CD14-positive monocyte (primary cell): Measurements from ENCODE around the gene DCLK2. TPM values are rescaled to one million over a fixed set of nuclear protein-coding genes. Genes with fewer than 3 reads are reported as not detected.

Experiments used
- DNase-seq, 3 donors: peaks; one replicate each; pipeline ENCODE4 v3.0.0-alpha.2; 2011 to 2022
- H2AFZ ChIP-seq: 2 replicates; pipeline ENCODE4 v1.6.0; 2012; ENCODE audit warnings: mild to moderate bottlenecking, low read depth, low read length, inconsistent platforms; ENCODE audit not compliant: insufficient read depth, poor library complexity, severe bottlenecking
- H3K27ac ChIP-seq, 2 donors: 1 replicate in 1 of 2; 2 replicates in 1 of 2; pipeline ENCODE4 v1.5.1; 2012 to 2013; ENCODE audit warnings: low read length in 2 of 2, control low read depth in 1 of 2, inconsistent platforms in 1 of 2, low read depth in 1 of 2, mild to moderate bottlenecking in 1 of 2
- H3K27me3 ChIP-seq, 2 donors: one replicate each; pipeline versions ENCODE4 v1.6.0 to v1.6.1; 2011 to 2013; ENCODE audit warnings: low read length in 2 of 2; ENCODE audit not compliant: control insufficient read depth in 2 of 2, insufficient read depth in 2 of 2
- H3K36me3 ChIP-seq, 2 donors: replicated peaks in 1 of 2; 1 replicate in 1 of 2; 2 replicates in 1 of 2; pipeline versions ENCODE4 v1.5.1 to v1.6.1; 2012 to 2013; ENCODE audit warnings: low read length in 2 of 2, control low read depth in 1 of 2, inconsistent platforms in 1 of 2, mild to moderate bottlenecking in 1 of 2; ENCODE audit not compliant: insufficient read depth in 2 of 2, control insufficient read depth in 1 of 2
- H3K4me1 ChIP-seq, 2 donors: 1 replicate in 1 of 2; 2 replicates in 1 of 2; pipeline versions ENCODE4 v1.5.1 to v1.6.1; 2012 to 2013; ENCODE audit warnings: low read length in 2 of 2, control low read depth in 1 of 2, inconsistent platforms in 1 of 2, mild to moderate bottlenecking in 1 of 2, moderate library complexity in 1 of 2; ENCODE audit not compliant: insufficient read depth in 2 of 2, control insufficient read depth in 1 of 2
- H3K4me2 ChIP-seq: replicated peaks from 2 replicates; pipeline ENCODE3; 2012; ENCODE audit warnings: low read length, moderate library complexity, mild to moderate bottlenecking; ENCODE audit not compliant: poor library complexity, severe bottlenecking; ENCODE audit errors: extremely low read depth
- H3K4me3 ChIP-seq, 3 experiments: fragments of 200-600 bp in 1 of 3; sonication (generic) in 1 of 3; replicated peaks in 1 of 3; 1 replicate in 2 of 3; 2 replicates in 1 of 3; pipeline ENCODE4 v1.5.1; 2011 to 2013; ENCODE audit warnings: low read length in 3 of 3, mild to moderate bottlenecking in 3 of 3, control low read depth in 2 of 3, low read depth in 2 of 3, inconsistent platforms in 1 of 3, moderate library complexity in 1 of 3
- H3K79me2 ChIP-seq: 2 replicates; pipeline ENCODE4 v1.6.0; 2012; ENCODE audit warnings: mild to moderate bottlenecking, control low read depth, inconsistent platforms, low read length, moderate library complexity; ENCODE audit not compliant: insufficient read depth
- H3K9ac ChIP-seq: 2 replicates; pipeline ENCODE4 v1.6.0; 2017; ENCODE audit warnings: low read length, mild to moderate bottlenecking; ENCODE audit not compliant: insufficient read depth, poor library complexity, severe bottlenecking
- H3K9me3 ChIP-seq, 2 donors: replicated peaks in 1 of 2; 1 replicate in 1 of 2; 2 replicates in 1 of 2; pipeline versions ENCODE4 v1.5.1 to v1.6.1; 2012 to 2013; ENCODE audit warnings: low read length in 2 of 2, control low read depth in 1 of 2; ENCODE audit not compliant: control insufficient read depth in 1 of 2, insufficient read depth in 1 of 2
- H4K20me1 ChIP-seq: 2 replicates; pipeline ENCODE4 v1.6.0; 2012; ENCODE audit warnings: mild to moderate bottlenecking, low read length, control low read depth, moderate library complexity; ENCODE audit not compliant: insufficient read depth
- H3K27ac Mint-ChIP-seq, 7 donors: one replicate each; pipeline ENCODE4 v1.8.0; 2020; ENCODE audit warnings: mild to moderate bottlenecking in 7 of 7, mixed read lengths in 7 of 7, moderate library complexity in 6 of 7, inconsistent platforms in 2 of 7
- H3K27me3 Mint-ChIP-seq, 3 donors: one replicate each; pipeline ENCODE4 v1.8.0; 2021 to 2022; ENCODE audit warnings: low read depth in 3 of 3, mild to moderate bottlenecking in 3 of 3, mixed read lengths in 3 of 3, moderate library complexity in 3 of 3, inconsistent platforms in 1 of 3
- H3K36me3 Mint-ChIP-seq, 2 donors: one replicate each; pipeline ENCODE4 v1.8.0; 2020; ENCODE audit warnings: mixed read lengths in 2 of 2, inconsistent platforms in 1 of 2, mild to moderate bottlenecking in 1 of 2
- H3K4me1 Mint-ChIP-seq: one replicate; pipeline ENCODE4 v1.8.0; 2020; ENCODE audit warnings: mild to moderate bottlenecking, mixed read lengths
- H3K4me3 Mint-ChIP-seq, 2 donors: one replicate each; pipeline ENCODE4 v1.8.0; 2020; ENCODE audit warnings: mild to moderate bottlenecking in 2 of 2, mixed read lengths in 2 of 2, moderate library complexity in 1 of 2
- H3K9me3 Mint-ChIP-seq, 7 donors: one replicate each; pipeline ENCODE4 v1.8.0; 2020 to 2022; ENCODE audit warnings: mixed read lengths in 7 of 7, mild to moderate bottlenecking in 6 of 7, moderate library complexity in 6 of 7, inconsistent platforms in 2 of 7
- CTCF ChIP-seq: fragments of 200-600 bp; IDR thresholded peaks from one replicate; pipeline ENCODE4 v1.8.0; 2022; ENCODE audit warnings: antibody characterized with exemption, mild to moderate bottlenecking
- WGBS: methylation state at CpG from one replicate; pipeline ENCODE4 v1.1.5; 2013; ENCODE audit warnings: missing lambda C conversion rate; ENCODE audit not compliant: insufficient coverage; 5-methylcytosine and 5-hydroxymethylcytosine counted together
- intact Hi-C, 2 donors: fragments of 100-400 bp; cut with micrococcal nuclease; formaldehyde crosslinking; loops; one replicate each; pipeline versions ENCODE4 v1.15.0 to v1.15.1; 2023
- polyA plus RNA-seq, 3 donors: library from polyadenylated mRNA; depleted of rRNA in 1 of 3; unstranded in 2 of 3; stranded (reverse) in 1 of 3; fragments of 300-500 nt in 2 of 3; fragments of >200 nt in 1 of 3; fragmentation: Illumina TruSeq in 2 of 3; gene quantifications; 1 replicate in 2 of 3; 2 replicates in 1 of 3; pipeline ENCODE4 v1.2.3, GENCODE V29; 2012 to 2021

DCLK2 gene
- polyA plus RNA-seq, 3 donors = 0.13 TPM; not detected in 2

- intact Hi-C loops = no loop called here
- no peaks in the 10 kb centered on the region for H3K27me3 ChIP-seq
- H3K9ac ChIP-seq = no peak overlapping the region
- no peaks in the 10 kb centered on the region for H3K36me3 ChIP-seq
- Mint-ChIP-seq H3K27me3 (no peaks in the 10 kb centered on the region), H3K4me3 (no peak overlapping the region), H3K9me3 (peaks cover 0 to 2% (median 0%) of the 10 kb centered on the region in 7 donors), H3K4me1 (no peaks in the 10 kb centered on the region), H3K27ac (no peak overlapping the region), H3K36me3 (no peaks in the 10 kb centered on the region)
- H3K4me2 ChIP-seq = no peak overlapping the region
- no peaks in the 10 kb centered on the region for H3K79me2 ChIP-seq
- no peaks in the 10 kb centered on the region for H3K4me1 ChIP-seq
- 86% methylated on average over 1 of the region's 1 CpG for WGBS
- no peaks in the 10 kb centered on the region for H3K9me3 ChIP-seq
- no peak overlapping the region for H3K4me3 ChIP-seq
- H2AFZ ChIP-seq = no peak overlapping the region
- no peaks in the 10 kb centered on the region for H4K20me1 ChIP-seq
- no peak for DNase-seq
- H3K27ac ChIP-seq = no peak overlapping the region
- TF ChIP-seq CTCF = no peak
Observed at GRCh38 chr4:150238591-150238990, 160.3 kb downstream of the DCLK2 start.

- Mint-ChIP-seq H3K36me3 (no peaks in the 10 kb centered on the region), H3K4me1 (no peaks in the 10 kb centered on the region), H3K9me3 (peaks cover 0 to under 1% (median 0%) of the 10 kb centered on the region in 7 donors), H3K27me3 (no peaks in the 10 kb centered on the region), H3K27ac (no peak overlapping the region), H3K4me3 (no peak overlapping the region)
- Histone ChIP-seq H3K79me2 (no peaks in the 10 kb centered on the region), H3K4me2 (no peak overlapping the region), H3K27ac (no peak overlapping the region), H3K4me1 (no peaks in the 10 kb centered on the region), H3K9ac (no peak overlapping the region), H3K9me3 (no peaks in the 10 kb centered on the region), H4K20me1 (no peaks in the 10 kb centered on the region), H3K27me3 (no peaks in the 10 kb centered on the region), H3K36me3 (no peaks in the 10 kb centered on the region), H2AFZ (no peak overlapping the region), H3K4me3 (no peak overlapping the region)
- intact Hi-C loops = loop anchor here (10.0 kb wide), 2 partner anchors 235 to 255 kb away; no protein-coding TSS in a partner anchor
- no peak for DNase-seq
- TF ChIP-seq CTCF = no peak
Observed at GRCh38 chr4:150240011-150240410, 161.8 kb downstream of the DCLK2 start.
